ENCODE data around the gene CROCC.
"Not testable (repeated sequence)": the region's sequence is repeated elsewhere in the genome, so short reads cannot be mapped to it uniquely, and the experiment has no call there.

The CROCC gene

GRCh38 chr1:16938351-16939321 is 16.9 kb downstream of the CROCC start:
- TF ChIP-seq, protein P1, sequence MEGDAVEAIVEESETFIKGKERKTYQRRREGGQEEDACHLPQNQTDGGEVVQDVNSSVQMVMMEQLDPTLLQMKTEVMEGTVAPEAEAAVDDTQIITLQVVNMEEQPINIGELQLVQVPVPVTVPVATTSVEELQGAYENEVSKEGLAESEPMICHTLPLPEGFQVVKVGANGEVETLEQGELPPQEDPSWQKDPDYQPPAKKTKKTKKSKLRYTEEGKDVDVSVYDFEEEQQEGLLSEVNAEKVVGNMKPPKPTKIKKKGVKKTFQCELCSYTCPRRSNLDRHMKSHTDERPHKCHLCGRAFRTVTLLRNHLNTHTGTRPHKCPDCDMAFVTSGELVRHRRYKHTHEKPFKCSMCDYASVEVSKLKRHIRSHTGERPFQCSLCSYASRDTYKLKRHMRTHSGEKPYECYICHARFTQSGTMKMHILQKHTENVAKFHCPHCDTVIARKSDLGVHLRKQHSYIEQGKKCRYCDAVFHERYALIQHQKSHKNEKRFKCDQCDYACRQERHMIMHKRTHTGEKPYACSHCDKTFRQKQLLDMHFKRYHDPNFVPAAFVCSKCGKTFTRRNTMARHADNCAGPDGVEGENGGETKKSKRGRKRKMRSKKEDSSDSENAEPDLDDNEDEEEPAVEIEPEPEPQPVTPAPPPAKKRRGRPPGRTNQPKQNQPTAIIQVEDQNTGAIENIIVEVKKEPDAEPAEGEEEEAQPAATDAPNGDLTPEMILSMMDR (IDR thresholded peaks at IDR 0.05; ENCODE audit: insufficient read depth, low read length, missing control alignments) = no peak
- POLR2A ChIA-PET = no interaction called here
- DNase-seq (ENCODE audit: low read depth, low spot score) = no peak
- CTCF ChIA-PET = interaction anchor here (0.6 to 2.0 kb wide), 5 partner anchors 9 to 318 kb away, joined by 3 to 6 read pairs (median 3); no protein-coding TSS in a partner anchor
- no peak overlapping the region for H3K4me3 ChIP-seq (ENCODE audit: low read depth, low read length)

DNA sequence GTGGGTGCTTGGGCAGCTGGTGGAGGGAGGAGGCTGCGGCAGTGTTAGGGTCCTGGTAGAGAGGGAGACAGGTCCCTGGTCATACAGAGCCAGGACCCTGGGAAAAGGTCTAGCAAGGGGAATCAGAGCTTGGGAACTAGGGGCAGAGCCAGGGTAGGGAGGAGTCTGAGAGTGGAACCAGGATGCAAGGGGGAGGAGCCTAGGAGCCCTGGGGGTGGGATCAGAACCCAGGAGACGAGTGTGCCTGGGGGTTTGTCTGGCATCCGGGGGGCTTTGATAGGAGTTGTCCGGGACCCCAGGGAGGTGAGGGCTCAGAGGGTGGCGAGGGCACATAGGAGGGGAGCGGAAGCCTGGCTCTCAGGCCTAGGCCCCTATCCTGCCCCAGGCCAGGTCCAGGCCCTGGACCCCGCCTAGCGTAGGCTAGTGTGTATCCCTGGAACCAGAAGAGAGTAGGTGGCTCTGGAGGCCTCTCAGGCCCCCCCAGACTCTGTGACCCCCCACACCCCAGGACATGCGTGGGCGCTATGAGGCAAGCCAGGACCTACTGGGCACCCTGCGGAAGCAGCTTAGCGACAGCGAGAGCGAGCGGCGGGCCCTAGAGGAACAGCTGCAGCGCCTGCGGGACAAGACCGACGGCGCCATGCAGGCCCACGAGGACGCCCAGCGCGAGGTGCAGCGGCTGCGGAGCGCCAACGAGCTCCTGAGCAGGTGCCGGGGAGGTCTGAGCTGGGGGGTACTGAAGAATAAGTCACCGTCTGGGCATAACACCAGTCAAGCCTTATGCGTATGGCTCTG is 17.9 kb downstream of the CROCC start:
- DNase-seq (ENCODE audit: low read depth, low spot score); H3K4me3 ChIP-seq (ENCODE audit: low read depth, low read length); POLR2A ChIA-PET: not testable (repeated sequence)
- CTCF ChIA-PET = interaction anchor here (0.6 to 1.1 kb wide), 3 partner anchors 9 to 106 kb away, joined by 3 read pairs; no protein-coding TSS in a partner anchor

DNA sequence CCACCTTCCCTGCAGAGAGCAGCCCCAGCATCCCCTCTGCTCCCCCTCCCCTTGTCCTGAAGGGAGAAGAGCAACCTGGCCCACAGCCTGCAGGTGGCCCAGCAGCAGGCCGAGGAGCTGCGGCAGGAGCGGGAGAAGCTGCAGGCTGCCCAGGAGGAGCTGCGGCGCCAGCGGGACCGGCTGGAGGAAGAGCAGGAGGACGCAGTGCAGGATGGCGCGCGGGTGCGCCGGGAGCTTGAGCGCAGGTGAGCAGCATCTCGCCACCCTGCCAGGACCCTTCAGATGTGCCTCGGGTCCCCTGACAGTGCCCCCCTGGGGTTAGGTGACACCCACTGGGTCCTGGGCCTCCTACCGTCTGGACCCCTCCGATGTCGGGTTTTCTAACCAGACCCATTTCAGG is 22.3 kb downstream of the CROCC start:
- DNase-seq (ENCODE audit: low read depth, low spot score) = no peak
- POLR2A ChIA-PET = no interaction called here
- CTCF ChIA-PET = interaction anchor here (1.0 kb wide), 1 partner anchor 323 kb away, joined by 4 read pairs; no protein-coding TSS in a partner anchor
- TF ChIP-seq, protein P1 (IDR thresholded peaks at IDR 0.05; ENCODE audit: insufficient read depth, low read length, missing control alignments) = no peak
- H3K4me3 ChIP-seq (ENCODE audit: low read depth, low read length) = no peak overlapping the region

GRCh38 chr1:16945512-16945911 is 23.8 kb downstream of the CROCC start:
- DNase-seq (ENCODE audit: low read depth, low spot score); POLR2A ChIA-PET; H3K4me3 ChIP-seq (ENCODE audit: low read depth, low read length): not testable (repeated sequence)
- CTCF ChIA-PET = interaction anchor here (1.7 to 16.8 kb wide), 2 partner anchors 15 to 102 kb away, joined by 7 to 447 read pairs; partner anchors contain the start of gene SDHB

DNA sequence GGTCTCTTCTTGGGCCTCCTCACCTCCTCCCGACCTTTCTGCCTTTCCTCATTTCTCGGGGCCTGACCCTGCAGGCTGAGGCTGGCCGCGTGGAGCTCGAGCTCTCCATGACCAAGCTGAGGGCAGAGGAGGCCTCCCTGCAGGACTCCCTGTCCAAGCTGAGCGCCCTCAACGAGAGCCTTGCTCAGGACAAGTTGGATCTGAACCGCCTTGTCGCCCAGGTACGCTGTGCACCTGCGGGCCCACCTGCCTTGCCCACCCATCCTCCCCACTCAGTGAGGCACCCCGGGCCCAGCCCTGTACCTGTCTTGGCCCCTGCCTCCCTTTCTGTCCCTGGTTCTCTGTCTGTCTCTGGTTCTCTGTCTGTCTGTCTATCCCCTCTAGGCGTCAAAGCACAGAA is 24.5 kb downstream of the CROCC start:
- POLR2A ChIA-PET; DNase-seq (ENCODE audit: low read depth, low spot score); H3K4me3 ChIP-seq (ENCODE audit: low read depth, low read length): not testable (repeated sequence)
- CTCF ChIA-PET = interaction anchor here (1.7 to 16.8 kb wide), 3 partner anchors 14 to 324 kb away, joined by 7 to 447 read pairs (median 19); partner anchors contain the start of gene SDHB

DNA sequence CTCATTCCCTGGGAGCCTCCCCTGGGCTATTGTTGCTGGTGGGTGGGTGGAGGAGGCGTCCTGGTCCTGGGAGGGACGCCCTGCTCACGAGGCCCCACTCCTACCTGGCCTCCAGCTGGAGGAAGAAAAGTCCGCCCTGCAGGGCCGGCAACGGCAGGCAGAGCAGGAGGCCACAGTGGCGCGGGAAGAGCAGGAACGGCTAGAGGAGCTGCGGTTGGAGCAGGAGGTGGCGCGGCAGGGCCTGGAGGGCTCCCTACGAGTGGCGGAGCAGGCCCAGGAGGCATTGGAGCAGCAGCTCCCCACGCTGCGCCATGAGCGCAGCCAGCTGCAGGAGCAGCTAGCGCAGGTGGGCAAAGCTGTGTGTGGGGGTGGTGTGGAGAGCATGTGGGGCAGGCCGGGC is 24.9 kb downstream of the CROCC start:
- ChIA-PET POLR2A (no interaction called here), CTCF (interaction anchor here (1.0 to 16.8 kb wide), 4 partner anchors 10 to 325 kb away, joined by 3 to 447 read pairs (median 13); partner anchors contain the start of gene SDHB)
- TF ChIP-seq, protein P1 (IDR thresholded peaks at IDR 0.05; ENCODE audit: insufficient read depth, low read length, missing control alignments) = no peak
- no peak overlapping the region for H3K4me3 ChIP-seq (ENCODE audit: low read depth, low read length)
- DNase-seq (ENCODE audit: low read depth, low spot score) = no peak

GRCh38 chr1:16948282-16948891 is 26.7 kb downstream of the CROCC start:
- DNase-seq (ENCODE audit: low read depth, low spot score); POLR2A ChIA-PET; H3K4me3 ChIP-seq (ENCODE audit: low read depth, low read length): not testable (repeated sequence)
- CTCF ChIA-PET = interaction anchor here (1.3 to 16.8 kb wide), 3 partner anchors 10 to 327 kb away, joined by 3 to 447 read pairs (median 19); partner anchors contain the start of gene SDHB

DNA sequence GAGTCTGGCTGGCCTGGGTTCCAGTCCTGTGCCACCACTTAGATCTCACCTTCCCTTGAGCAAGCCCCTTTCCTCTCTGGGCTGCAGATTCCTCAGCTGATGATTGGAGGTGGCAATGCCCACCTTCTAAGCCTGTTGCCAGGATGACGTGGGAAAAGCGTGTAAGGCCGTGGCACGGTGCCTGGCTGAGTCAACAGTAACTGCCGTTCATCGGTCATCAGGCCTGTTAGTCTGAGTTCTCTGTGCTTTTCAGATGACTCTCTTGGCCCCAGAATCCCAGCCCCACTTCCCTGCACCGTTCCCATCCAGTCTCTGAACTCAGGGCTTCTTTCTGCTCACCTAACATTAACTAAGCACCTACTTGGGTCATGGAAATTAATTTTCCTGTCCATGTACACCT is 27.3 kb downstream of the CROCC start:
- H3K4me3 ChIP-seq (ENCODE audit: low read depth, low read length); DNase-seq (ENCODE audit: low read depth, low spot score); POLR2A ChIA-PET: not testable (repeated sequence)
- CTCF ChIA-PET = interaction anchor here (4.1 to 16.8 kb wide), 2 partner anchors 13 to 98 kb away, joined by 78 to 447 read pairs; partner anchors contain the start of gene SDHB

DNA sequence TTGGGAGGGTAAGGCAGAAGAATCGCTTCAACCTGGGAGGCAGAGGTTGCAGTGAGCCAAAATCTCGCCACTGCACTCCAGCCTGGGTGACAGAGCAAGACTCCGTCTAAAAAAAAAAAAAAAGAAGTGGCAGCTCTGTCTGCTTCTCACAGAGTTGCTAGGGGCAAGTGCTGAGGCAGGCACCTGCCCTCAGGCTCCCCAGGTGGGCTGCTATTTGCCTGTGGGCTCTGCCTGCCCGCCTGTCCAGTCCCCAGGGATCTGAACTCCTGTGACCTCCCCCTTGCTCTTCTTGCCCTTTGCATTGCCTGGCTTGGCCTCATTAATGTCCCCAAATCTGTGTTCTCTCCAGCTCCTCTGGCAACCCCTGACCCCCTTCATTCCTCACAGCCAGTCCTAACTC is 30.6 kb downstream of the CROCC start:
- ChIA-PET CTCF (interaction anchor here (0.7 to 16.8 kb wide), 32 partner anchors 10 to 331 kb away, joined by 3 to 447 read pairs (median 5); partner anchors contain the start of genes MFAP2 and SDHB), POLR2A (interaction anchor here (2.0 kb wide), 1 partner anchor 14 kb away, joined by 4 read pairs; no protein-coding TSS in a partner anchor)
- not testable (repeated sequence) for DNase-seq (ENCODE audit: low read depth, low spot score); H3K4me3 ChIP-seq (ENCODE audit: low read depth, low read length)

Data from AG04449 (cell line).